HG03060 (cell line): ENCODE results near the gene MRPS30.
A peak's percentile ranks its signal among the peaks of the same experiment; 100 is the strongest.
"Not testable (repeated sequence)": the region's sequence is repeated elsewhere in the genome, so short reads cannot be mapped to it uniquely, and the experiment has no call there.

Source experiments
- ATAC-seq: cut with Tn5 transposase; IDR thresholded peaks from one replicate; pipeline ENCODE4 v1.9.1; 2021; ENCODE audit warnings: low read depth, moderate number of reproducible peaks; ENCODE audit not compliant: unreplicated experiment

The MRPS30 gene

GRCh38 chr5:44808435-44809214 is at the start of gene MRPS30:
TSS of gene MRPS30 (plus strand) at chr5:44808947. CDS start at chr5:44808963, 16 bp downstream.
- peak; percentile 97 for ATAC-seq

DNA sequence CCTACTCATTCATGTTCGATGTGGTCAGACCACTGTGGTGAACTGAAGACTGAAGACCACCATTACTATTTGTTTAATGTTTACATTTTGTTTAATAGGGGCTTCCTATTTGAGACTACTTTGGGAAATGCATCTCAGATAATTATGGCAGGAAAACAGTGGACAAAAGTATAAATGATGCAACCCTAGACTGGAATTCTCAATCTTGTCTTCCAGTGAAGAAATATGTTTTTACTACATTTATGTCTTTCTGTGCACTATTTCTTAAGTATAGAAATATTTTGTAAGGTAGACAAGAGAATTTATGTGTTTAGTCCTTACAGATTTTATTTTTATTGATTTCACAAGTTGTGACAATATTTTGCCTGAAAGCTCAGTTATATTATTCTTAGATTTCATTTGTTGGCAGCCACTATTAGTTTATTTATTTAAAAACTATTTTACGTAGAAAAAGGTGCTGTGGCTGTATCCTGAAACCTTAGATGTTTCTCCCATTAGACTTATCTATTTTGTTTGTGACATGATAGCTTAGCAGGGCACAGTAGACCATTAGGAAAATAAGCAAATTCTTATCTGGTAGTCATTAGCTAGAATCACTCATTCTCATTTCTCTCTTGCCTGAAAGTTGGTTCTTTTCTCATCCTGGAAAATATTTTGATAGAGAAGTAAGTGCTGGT is 39.4 kb upstream of the MRPS30 start:
- no peak for ATAC-seq

DNA sequence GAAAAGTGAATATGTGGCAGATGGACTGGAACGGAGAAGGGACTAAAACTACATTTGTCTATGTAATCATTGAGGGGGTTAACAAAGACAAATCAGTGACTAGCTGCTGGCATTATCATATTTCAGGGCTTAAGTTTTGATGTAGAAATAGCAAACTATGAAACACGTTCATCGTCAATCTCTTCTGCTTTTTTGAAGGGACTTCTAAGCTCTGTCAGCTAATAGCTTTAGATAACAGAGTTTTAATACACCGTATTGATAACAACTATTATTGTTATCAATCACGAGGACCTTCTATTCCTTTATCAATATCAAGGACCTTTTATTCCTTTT is 38.9 kb upstream of the MRPS30 start:
- ATAC-seq: no peak

- ATAC-seq: no peak
Observed at GRCh38 chr5:44770780-44771717, 37.7 kb upstream of the MRPS30 start.

- ATAC-seq: not testable (repeated sequence)
Observed at GRCh38 chr5:44772397-44772796, 36.4 kb upstream of the MRPS30 start.

DNA sequence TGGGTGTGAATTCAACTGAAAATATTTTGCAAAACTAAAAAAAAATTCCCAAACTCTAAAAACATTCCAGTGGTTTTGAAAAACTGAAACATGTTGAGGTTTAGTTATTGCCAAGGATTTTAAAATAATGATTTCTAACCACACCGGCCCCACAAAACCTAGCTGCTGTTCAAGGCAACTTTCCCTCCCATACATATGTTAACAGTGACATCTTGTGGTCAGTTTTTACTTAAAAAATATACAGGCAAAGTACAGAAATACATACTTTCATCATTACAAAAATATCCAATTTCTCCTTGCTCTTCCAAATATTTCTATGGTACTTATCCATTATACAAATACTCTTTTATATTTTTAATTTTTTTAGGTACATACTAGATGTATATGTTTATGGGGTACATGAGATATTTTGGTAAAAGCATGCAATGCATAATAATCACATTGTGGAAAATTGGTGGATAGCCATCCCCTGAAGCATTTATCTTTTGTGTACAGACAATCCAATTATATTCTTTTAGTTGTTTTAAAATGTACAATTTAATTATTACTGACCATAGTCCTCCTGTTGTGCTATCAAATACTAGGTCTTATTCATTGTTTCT is 34.4 kb upstream of the MRPS30 start:
- ATAC-seq: no peak

GRCh38 chr5:44779167-44779566 is 29.6 kb upstream of the MRPS30 start:
- no peak for ATAC-seq

DNA sequence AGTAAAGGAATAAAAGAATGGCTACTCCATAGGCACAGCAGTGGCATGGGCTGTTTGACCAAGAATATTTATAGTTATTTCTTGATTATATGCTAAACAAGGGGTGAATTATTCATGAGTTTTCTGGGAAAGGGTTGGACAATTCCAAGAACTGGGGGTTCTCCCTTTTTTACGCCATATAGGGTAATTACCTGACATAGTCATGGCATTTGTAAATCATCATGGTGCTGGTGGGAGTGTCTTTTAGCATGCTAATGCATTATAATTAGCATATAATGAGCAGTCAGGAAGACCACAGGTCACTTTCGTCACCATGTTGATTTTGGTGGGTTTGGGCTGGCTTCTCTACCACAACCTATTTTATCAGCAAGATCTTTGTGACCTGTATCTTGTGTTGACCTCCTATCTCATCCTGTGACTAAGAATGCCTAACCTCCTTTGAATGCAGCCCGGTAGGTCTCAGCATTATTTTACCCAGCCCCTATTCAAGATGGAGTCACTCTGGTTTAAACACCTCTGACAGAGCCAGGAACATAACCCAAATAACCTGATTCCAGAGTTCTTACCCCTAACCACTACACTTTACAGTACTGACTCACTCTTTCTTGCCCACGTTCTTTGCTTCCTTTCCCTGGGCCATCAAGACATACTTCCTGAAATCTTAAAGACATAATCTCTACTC is 25.0 kb upstream of the MRPS30 start:
- ATAC-seq: no peak

DNA sequence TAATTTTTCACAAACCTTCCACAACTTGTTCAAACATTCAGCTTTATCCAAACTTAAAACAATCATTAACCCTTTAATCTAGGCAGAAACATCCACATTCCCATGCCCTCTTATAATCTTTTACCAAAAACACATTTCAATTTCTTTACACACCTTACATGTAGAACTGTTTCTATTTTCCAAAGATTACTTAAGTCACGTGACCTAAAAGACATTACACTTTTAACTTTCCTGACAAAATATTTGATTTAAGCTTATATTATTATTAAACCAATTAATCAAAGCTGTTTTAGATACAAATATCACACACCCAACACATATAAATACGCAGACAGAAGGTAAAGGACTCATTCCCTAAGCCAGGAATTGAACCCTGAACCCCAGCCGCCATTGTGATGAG is 21.0 kb upstream of the MRPS30 start:
- ATAC-seq: no peak

GRCh38 chr5:44789372-44789995 is 19.3 kb upstream of the MRPS30 start:
- ATAC-seq: not testable (repeated sequence)

- ATAC-seq: not testable (repeated sequence)
Observed at GRCh38 chr5:44792031-44792673, 16.6 kb upstream of the MRPS30 start.

GRCh38 chr5:44794371-44794770 is 14.4 kb upstream of the MRPS30 start:
- no peak for ATAC-seq

DNA sequence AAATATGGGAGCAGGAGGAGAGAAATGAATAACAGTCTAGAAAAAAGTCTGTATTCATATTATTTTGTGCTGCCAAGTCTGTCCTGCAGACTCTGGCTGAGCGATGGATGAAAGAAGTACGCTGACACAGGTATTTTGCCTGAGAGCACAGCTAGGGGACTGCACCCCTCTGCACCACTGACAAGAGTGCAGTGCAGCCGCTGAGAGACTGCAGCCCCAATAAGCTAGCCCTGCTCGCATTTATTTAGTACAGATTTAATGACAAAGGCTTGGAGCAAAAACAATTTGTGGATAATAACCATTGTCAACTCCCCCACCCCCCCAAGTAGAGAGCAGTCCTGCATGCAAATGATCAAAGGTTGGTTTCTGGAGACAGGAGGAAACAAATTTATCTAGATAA is 13.3 kb upstream of the MRPS30 start:
- ATAC-seq: no peak

- ATAC-seq: no peak
Observed at GRCh38 chr5:44797841-44798240, 10.9 kb upstream of the MRPS30 start.

DNA sequence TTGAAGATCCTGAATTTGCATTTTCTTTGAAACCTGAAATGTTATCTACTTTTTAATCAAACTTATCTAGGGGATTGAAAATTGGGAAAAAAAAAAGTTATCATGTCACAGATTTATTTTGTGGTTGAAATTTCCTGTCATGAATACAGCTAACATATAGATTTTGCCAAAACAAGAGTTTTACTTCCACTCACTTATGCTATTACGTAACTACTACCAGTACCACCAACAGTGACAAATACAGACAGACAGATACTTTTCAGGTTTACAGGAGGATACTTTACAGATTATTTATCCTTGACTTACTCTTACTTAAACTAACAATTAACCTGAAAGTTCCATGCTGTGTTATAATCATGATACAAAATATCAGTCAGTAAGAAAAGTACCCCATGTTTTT is 6.8 kb upstream of the MRPS30 start:
- no peak for ATAC-seq

DNA sequence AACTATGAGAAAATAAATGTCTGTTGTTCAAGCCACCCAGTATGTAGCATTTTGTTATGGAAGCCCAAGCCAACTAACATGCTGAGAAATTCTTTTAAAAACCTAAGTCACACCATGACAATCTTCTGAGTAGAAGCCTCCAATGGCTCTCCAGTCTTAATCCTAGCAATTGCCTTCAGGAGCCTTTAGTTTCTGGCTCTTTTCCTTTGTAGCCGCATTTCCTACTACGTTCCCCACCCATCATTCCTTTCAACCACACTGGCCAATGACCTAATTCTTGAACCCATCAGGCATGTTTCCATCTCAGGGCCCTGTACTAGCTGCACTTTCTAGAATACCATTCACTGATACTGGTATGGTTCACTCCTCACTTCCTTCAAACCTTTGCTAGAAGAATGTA is 2.1 kb upstream of the MRPS30 start:
- ATAC-seq: no peak

DNA sequence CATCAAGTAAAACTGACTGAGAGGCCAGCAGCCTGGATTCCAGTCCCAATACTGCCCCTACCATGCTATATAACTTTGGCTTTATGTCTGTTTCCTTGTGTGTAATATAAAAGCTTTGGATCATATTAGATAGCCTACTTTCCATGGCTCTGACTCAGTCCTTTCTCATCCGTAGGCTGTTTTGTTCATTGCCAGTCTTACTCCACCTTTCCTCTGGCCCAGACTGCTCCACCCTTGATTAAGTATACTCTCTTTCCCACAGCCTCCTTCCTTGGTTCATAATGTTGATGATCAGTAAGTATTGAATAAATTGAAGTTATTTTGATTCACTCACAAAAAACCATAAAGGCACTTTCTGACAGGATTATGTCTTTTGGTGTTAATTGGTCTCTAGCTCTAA is 1.5 kb upstream of the MRPS30 start:
- no peak for ATAC-seq

DNA sequence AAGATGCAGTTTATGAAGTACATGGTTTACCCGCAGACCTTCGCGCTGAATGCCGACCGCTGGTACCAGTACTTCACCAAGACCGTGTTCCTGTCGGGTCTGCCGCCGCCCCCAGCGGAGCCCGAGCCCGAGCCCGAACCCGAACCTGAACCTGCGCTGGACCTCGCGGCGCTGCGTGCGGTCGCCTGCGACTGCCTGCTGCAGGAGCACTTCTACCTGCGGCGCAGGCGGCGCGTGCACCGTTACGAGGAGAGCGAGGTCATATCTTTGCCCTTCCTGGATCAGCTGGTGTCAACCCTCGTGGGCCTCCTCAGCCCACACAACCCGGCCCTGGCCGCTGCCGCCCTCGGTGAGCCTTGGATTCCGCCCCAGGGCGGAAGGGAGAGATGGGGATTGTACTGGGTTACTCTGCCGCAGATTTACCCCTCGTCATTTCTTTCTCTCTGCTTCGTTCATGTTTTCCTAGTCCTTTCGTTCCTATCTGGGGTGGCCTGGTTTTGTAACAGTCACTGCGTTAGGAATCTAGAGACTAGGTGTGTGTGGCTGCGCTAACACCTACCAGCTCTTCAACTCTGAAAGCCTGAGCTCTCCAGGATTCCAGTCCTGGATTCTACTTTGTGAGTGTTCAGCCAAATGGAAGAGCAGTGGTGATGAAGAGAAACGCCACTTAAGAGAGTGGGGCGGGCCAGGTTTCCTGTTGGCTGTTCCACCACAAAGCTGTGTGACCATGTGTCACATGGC is 638 bp downstream of the MRPS30 start:
- ATAC-seq: peak; percentile 20
